NCI-H2227 (cell line): ENCODE data around the gene SBDS.
"Not testable (repeated sequence)": the region's sequence is repeated elsewhere in the genome, so short reads cannot be mapped to it uniquely, and the experiment has no call there.

Experiments used
- DNase-seq: peaks from one replicate; lab custom pipeline; 2025; ENCODE audit not compliant: unreplicated experiment; lab: John Stamatoyannopoulos, UW

Gene SBDS

DNA sequence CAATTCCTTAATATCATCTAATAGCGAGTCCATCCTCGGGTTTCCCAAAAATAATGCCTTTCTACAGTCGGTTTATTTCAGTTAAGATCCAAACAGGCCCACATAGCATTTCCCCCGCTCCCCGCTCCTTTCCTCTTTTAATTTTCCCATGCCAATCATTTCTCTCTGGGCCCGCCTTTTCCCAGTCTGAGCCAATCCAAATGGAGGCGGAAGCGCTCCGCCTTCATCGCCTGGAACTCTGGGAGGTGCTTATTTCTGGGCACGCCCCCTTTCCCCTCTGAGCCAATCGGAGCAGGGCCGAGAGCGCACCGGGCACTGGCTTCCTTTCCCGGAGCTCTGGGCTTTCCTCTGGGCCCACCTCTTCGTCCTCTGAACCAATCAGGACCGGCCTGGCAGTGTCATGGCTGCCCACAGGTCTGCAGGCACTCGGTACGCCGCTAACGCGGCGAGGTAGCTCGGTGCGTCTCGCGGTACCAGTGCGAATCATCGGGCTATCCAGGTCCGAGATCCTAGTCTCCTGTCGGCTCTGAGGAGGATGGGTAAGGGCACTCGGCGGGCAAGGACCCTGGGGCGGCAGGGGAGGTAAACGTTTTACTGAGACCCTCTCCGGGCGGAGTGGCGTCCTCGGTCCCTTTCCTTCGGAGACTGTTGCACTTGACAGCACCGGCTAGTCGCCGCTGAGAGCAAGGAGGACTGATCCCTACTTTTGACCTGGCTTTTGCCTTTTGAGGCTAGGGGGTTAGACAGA is 1.2 kb upstream of the SBDS start, which contains the start of gene TYW1:
Gene TYW1 (plus strand): TSS at position 390 of the 748 bp plus-strand sequence. CDS start 146 bp downstream, at position 536.
- DNase-seq: peak; percentile 99

DNA sequence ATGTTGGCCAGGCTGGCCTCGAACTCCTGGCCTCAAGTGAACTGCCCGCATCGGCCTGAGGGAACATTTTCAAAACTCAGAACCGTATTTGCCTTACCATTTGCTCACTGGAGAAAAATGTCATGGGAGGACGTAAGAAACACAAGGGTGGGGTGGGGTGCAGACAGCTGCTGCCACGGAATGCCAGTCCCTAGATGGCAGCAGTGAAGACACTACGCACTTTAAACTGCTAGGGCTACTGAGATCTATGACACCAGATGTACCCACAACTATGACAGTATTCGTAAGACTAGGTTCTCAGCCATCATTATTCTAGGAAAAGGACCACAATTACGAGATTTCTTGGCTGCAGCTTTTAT is 716 bp downstream of the SBDS start:
- DNase-seq: peak; percentile 43

- not testable (repeated sequence) for DNase-seq
These were observed 1.3 kb downstream of the SBDS start for GRCh38 chr7:66994051-66994450.

- DNase-seq: not testable (repeated sequence)
These were observed 5.8 kb downstream of the SBDS start for GRCh38 chr7:66989552-66989951.

GRCh38 chr7:66980336-66980735 is 15.1 kb downstream of the SBDS start:
- not testable (repeated sequence) for DNase-seq

GRCh38 chr7:66979013-66979412 is 16.4 kb downstream of the SBDS start:
- not testable (repeated sequence) for DNase-seq

GRCh38 chr7:66978312-66978711 is 17.1 kb downstream of the SBDS start:
- not testable (repeated sequence) for DNase-seq

DNA sequence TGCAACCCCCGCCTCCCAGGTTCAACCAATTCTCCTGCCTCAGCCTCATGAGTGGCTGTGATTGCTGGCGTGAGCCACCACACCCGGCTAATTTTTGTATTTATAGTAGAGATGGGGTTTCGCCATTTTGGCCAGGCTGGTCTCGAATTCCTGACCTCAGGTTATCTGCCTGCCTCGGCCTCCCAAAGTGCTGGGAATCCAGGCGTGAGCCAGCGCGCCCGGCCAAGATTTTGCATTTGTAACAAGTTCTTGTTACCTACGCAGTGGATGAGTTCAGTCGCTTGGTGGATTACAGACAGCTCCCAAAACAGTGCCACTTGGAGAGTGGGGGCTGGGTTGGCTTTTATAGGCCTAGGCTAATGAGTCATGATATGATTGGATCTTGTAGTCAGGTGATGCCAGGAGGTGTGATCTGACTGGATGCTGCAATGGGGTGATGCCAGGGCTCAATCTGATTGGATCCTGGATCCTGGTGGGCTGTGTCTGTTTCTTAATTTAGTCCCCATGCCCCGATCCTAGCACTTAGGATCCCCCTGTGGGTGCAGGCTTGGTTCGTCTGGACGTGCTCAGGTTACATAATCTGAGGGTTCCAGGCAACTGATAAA is 20.3 kb downstream of the SBDS start:
- no peak for DNase-seq

GRCh38 chr7:66970310-66970709 is 25.1 kb downstream of the SBDS start:
- DNase-seq: no peak

- not testable (repeated sequence) for DNase-seq
These were observed 26.4 kb downstream of the SBDS start for GRCh38 chr7:66969001-66969400.

GRCh38 chr7:66967029-66967428 is 28.4 kb downstream of the SBDS start:
- DNase-seq: no peak

- no peak for DNase-seq
These were observed 31.0 kb downstream of the SBDS start for GRCh38 chr7:66964411-66964810.

DNA sequence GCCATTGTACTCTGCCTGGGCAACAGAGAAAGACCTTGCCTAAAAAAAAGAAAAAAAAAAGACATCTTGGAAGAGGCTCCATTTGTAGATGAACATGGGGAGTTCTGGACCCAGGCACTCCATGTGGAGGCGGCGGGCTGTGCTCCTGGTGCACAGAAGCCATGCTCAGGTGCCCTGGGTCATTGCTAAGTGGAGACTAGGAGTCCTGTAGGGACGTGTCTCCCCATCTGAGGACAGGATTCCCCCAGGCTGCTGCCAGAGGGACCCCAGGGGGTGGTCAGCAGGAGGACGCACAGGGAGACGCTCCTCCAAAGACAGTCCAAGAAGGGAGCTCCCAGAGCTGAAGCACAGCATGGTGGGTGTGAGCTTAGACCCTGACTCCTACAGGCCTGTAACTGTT is 34.3 kb downstream of the SBDS start:
- DNase-seq: no peak

- DNase-seq: no peak
These were observed 35.2 kb downstream of the SBDS start for GRCh38 chr7:66960192-66960591.

- no peak for DNase-seq
These were observed 36.6 kb downstream of the SBDS start for GRCh38 chr7:66958538-66959350.

DNA sequence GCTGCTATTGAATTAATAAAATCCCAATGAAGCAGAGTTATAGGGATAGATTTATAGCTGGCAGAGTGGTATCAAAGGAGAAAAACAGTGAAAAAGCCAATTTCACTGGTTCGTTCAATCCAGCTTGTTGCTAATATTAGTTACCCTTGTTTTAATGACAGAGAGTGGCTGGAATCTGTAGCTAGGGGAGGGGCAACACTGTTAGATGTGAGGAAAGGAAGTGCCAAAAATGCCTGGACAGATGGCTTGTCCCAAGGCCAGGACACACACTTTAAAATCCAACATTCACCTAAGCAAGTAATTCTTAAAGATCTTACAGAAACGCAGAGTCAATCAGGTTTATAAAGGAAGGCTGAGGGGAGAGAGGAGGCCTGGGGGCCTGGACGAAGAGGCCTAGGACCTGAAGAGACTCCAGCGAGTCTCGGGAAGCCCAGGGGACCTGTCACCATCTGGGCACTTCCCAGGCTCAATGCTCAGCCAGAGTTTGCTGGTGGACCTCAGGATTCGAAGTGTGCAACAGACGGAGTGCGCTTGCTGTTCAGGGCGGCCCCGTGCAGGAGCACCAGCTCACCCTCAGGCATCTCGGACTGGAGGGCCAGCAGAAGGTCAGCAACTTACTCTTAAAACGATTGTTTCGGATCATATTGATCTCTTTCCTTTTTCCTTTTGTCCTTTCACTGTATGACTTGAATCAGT is 37.6 kb downstream of the SBDS start:
- DNase-seq: no peak

GRCh38 chr7:66953044-66953427 is 42.4 kb downstream of the SBDS start:
- no peak for DNase-seq

GRCh38 chr7:66952343-66953043 is 42.9 kb downstream of the SBDS start:
- no peak for DNase-seq

- no peak for DNase-seq
These were observed 44.6 kb downstream of the SBDS start for GRCh38 chr7:66950763-66951162.

DNA sequence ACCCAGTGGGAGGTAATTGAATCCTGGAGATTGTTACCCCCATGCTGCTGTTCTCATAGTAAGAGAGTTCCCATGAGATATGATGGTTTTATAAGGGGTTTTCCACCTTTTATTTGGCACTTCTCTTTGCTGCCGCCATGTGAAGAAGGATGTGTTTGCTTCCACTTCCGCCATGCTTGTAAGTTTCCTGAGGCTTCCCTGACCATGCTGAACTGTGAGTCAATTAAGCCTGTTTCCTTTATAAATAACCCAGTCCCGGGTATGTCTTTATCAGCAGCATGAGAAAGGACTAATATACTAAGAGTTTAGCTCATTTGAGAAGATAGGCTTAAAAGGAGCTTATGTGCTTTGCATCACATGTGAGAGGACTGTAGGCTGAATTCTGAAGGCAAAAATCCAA is 45.1 kb downstream of the SBDS start:
- DNase-seq: no peak
